ENCODE data around the gene BTBD7. TPM values are rescaled to one million over a fixed set of nuclear protein-coding genes. Genes with fewer than 3 reads are reported as not detected.
A peak's percentile ranks its signal among the peaks of the same experiment; 100 is the strongest.

Gene BTBD7
- total and polyA plus RNA-seq, 2 of the 4 experiments (the other 2 are of a cell fraction) = 11.9 to 30.5 TPM

GRCh38 chr14:93318927-93319326 is 13.9 kb downstream of the BTBD7 start:
- no peak overlapping the region for H3K18ac ChIP-seq (ENCODE audit: low read depth, low read length)
- dilution Hi-C loops (cut with HindIII; ENCODE audit: low sequenced_read_pairs, unreplicated experiment) = no loop called here
- WGBS, 2 experiments (ENCODE audit: extremely low coverage in 2 of 2, insufficient read length in 1 of 2) = 60% methylated on average over 1 of the region's 5 CpGs; no CpG with 5 or more reads in 1 of the 2 experiments
- H3K27me3 ChIP-seq (ENCODE audit: control insufficient read depth, insufficient read depth, low read length) = no peaks in the 10 kb centered on the region
- H3K36me3 ChIP-seq (ENCODE audit: control insufficient read depth, insufficient read depth, low read length) = no peaks in the 10 kb centered on the region
- 0 out of 2 replicates have a peak overlapping the region, but pooled peaks have one; percentile 18 for H2BK120ac ChIP-seq (ENCODE audit: low read depth, low read length)
- H3K23ac ChIP-seq (ENCODE audit: low read depth, low read length) = peak overlapping the region; percentile 13; the same call in 1 of the 2 replicates
- H3K4me3 ChIP-seq (ENCODE audit: insufficient read depth, low read depth, low read length) = no peak overlapping the region
- ChIA-PET POLR2A (ENCODE audit: unreplicated experiment) (no interaction called here), CTCF (no interaction called here)
- H3K9me3 ChIP-seq (ENCODE audit: control insufficient read depth, insufficient read depth, low read length) = no peaks in the 10 kb centered on the region
- 0 out of 2 replicates have a peak overlapping the region, but pooled peaks have one; percentile 7 for H2BK20ac ChIP-seq (ENCODE audit: low read depth, low read length)
- H2AK5ac ChIP-seq (ENCODE audit: low read depth, low read length) = no peak overlapping the region
- peak overlapping the region; percentile 44 for H2BK5ac ChIP-seq (ENCODE audit: low read depth, low read length, poor library complexity, severe bottlenecking)
- no peak overlapping the region for H3K4ac ChIP-seq (ENCODE audit: low read depth, low read length)
- in situ Hi-C loops (cut with MboI; ENCODE audit: low sequenced_read_pairs) = loop anchor here (25.0 kb wide), 1 partner anchor 1807 kb away; the partner anchor contains the start of gene PPP4R3A
- H3K4me1 ChIP-seq (ENCODE audit: control insufficient read depth, insufficient read depth, low read length) = peaks cover 12% of the 10 kb centered on the region
- H3K79me1 ChIP-seq (ENCODE audit: low read depth in 1 of 2, low read length in 2 of 2) = peaks cover 15 to 66% of the 10 kb centered on the region in 2 experiments
- no peak for TF ChIP-seq BHLHE40 (IDR thresholded peaks at IDR 0.05; ENCODE audit: low read depth, low read length)
- no peak for TF ChIP-seq MAFK (IDR thresholded peaks at IDR 0.05; ENCODE audit: low read depth, low read length)
- TF ChIP-seq CEBPB (IDR thresholded peaks at IDR 0.05; ENCODE audit: low read depth, low read length) = no peak
- no peak for TF ChIP-seq RCOR1 (IDR thresholded peaks at IDR 0.05; ENCODE audit: insufficient replicate concordance, low read length)
- TF ChIP-seq MAZ (IDR thresholded peaks at IDR 0.05; ENCODE audit: borderline replicate concordance, low read depth, low read length) = no peak
- TF ChIP-seq CTCF (conservative IDR thresholded peaks at IDR 0.05; ENCODE audit: low read depth, low read length) = no peak
- no peak for TF ChIP-seq FOS (IDR thresholded peaks at IDR 0.05; ENCODE audit: low read depth, low read length)
- TF ChIP-seq RAD21 (IDR thresholded peaks at IDR 0.05; ENCODE audit: low read length) = no peak
- TF ChIP-seq SMC3 (IDR thresholded peaks at IDR 0.05; ENCODE audit: low read depth, low read length) = no peak
- no peak for TF ChIP-seq MXI1 (IDR thresholded peaks at IDR 0.05; ENCODE audit: borderline replicate concordance, low read depth, low read length)
- TF ChIP-seq POLR2A (IDR thresholded peaks at IDR 0.05; ENCODE audit: low read depth, low read length) = no peak
- TF ChIP-seq NFE2L2 (IDR thresholded peaks at IDR 0.05; ENCODE audit: low read depth, low read length) = no peak
- no peak for TF ChIP-seq USF2 (IDR thresholded peaks at IDR 0.05; ENCODE audit: low read depth, low read length)
- no peak for TF ChIP-seq CHD1 (IDR thresholded peaks at IDR 0.05; ENCODE audit: low read depth, low read length)
- no peak for TF ChIP-seq RFX5 (IDR thresholded peaks at IDR 0.05; ENCODE audit: low read depth, low read length)
- H3K27ac ChIP-seq (ENCODE audit: insufficient read depth, low read length) = 0 out of 2 replicates have a peak overlapping the region, but pooled peaks have one; percentile 4
- intact Hi-C loops (cut with micrococcal nuclease) = no loop called here
- no peak overlapping the region for H3K4me2 ChIP-seq (ENCODE audit: low read depth, low read length)
- no peak overlapping the region for H2AFZ ChIP-seq (replicated peaks; ENCODE audit: low read length, poor library complexity)
- H3K9ac ChIP-seq (ENCODE audit: low read depth, low read length) = no peak overlapping the region
- ATAC-seq (ENCODE audit: low read depth) (peak; percentile 67), DNase-seq (peak; percentile 30)
- peaks cover 12% of the 10 kb centered on the region; the same call in 1 of the 2 replicates for H3K9me1 ChIP-seq (ENCODE audit: insufficient read depth, low read length)
- H3K56ac ChIP-seq (ENCODE audit: extremely low read depth, insufficient read depth, low read length) = no peak overlapping the region
- no peak overlapping the region for H4K91ac ChIP-seq (ENCODE audit: insufficient read depth, low read depth, low read length)
- no peak overlapping the region for H4K5ac ChIP-seq (ENCODE audit: low read depth, low read length)
- H2BK15ac ChIP-seq (ENCODE audit: low read depth, low read length) = no peak overlapping the region
- H3K14ac ChIP-seq (replicated peaks; ENCODE audit: low read depth, low read length) = no peak overlapping the region
- peak overlapping the region in 1 of 2 experiments; percentile 14; a peak in 1 of 4 replicates for H4K8ac ChIP-seq (ENCODE audit: low read depth in 2 of 2, low read length in 2 of 2)
- BruUV-seq (replicated peaks) = no TSS peak
- H4K20me1 ChIP-seq (ENCODE audit: insufficient read depth, low read length) = peaks cover 48% of the 10 kb centered on the region
- no peak overlapping the region for H2AK9ac ChIP-seq (replicated peaks; ENCODE audit: low read depth, low read length, poor library complexity)

All from IMR-90 (cell line).